ENCODE data around the gene ERF. TPM values are rescaled to one million over a fixed set of nuclear protein-coding genes. Genes with fewer than 3 reads are reported as not detected.

Gene ERF
- total and polyA plus RNA-seq, 10 donors = 13.5 to 73.1 (median 48.0) TPM

GRCh38 chr19:42255766-42256745 is 1.1 kb upstream of the ERF start:
- DNase-seq = peak; percentile 89
- no peak for TF ChIP-seq CTCF (IDR thresholded peaks at IDR 0.05 in 8 of 11, conservative IDR thresholded peaks at IDR 0.05 in 3 of 11)
- peak; percentile 22 to 55 (median 52) for TF ChIP-seq POLR2AphosphoS5 (IDR thresholded peaks at IDR 0.05)
- intact Hi-C loops (cut with DNase I; ENCODE audit: low total_unique reads) = no loop called here
- H3K4me1 ChIP-seq = peaks cover 22 to 45% (median 41%) of the 10 kb centered on the region in 6 donors
- H3K27ac ChIP-seq = peak overlapping the region; percentile 97 to 99 (median 98)
- H3K4me3 ChIP-seq = peak overlapping the region; percentile 77 to 97 (median 86)
- 13 to 18% (median 16%) methylated on average over 36 to 38 of the region's 38 CpGs for WGBS, 5 donors
- peaks cover 0 to 11% (median 0%) of the 10 kb centered on the region in 7 donors for H3K27me3 ChIP-seq (replicated peaks in 1 of 7)
- H3K9me3 ChIP-seq = no peaks in the 10 kb centered on the region
- no peaks in the 10 kb centered on the region for H3K36me3 ChIP-seq

- 0 to 1% (median 0%) methylated on average over 25 to 68 of the region's 70 CpGs for WGBS, 5 donors
- H3K36me3 ChIP-seq = peaks cover 0 to 14% (median 6%) of the 10 kb centered on the region in 6 donors
- intact Hi-C loops (cut with DNase I; ENCODE audit: low total_unique reads) = no loop called here
- DNase-seq = peak; percentile 95
- TF ChIP-seq POLR2AphosphoS5 (IDR thresholded peaks at IDR 0.05) (peak; percentile 73 to 74 (median 74)), CTCF (IDR thresholded peaks at IDR 0.05 in 8 of 11, conservative IDR thresholded peaks at IDR 0.05 in 3 of 11) (peak in 1 of 11 experiments; percentile 32), POLR2A (IDR thresholded peaks at IDR 0.05) (no peak)
- H3K27me3 ChIP-seq (replicated peaks in 1 of 7) = peaks cover 0 to 11% (median 0%) of the 10 kb centered on the region in 7 donors
- H3K9me3 ChIP-seq = no peaks in the 10 kb centered on the region
- peak overlapping the region; percentile 77 to 97 (median 86) for H3K4me3 ChIP-seq
- peak overlapping the region; percentile 97 to 99 (median 98) for H3K27ac ChIP-seq
- peaks cover 26 to 63% (median 59%) of the 10 kb centered on the region in 6 donors for H3K4me1 ChIP-seq
These were observed 659 bp downstream of the ERF start for GRCh38 chr19:42254089-42254849.

- peak; percentile 94 for DNase-seq
- Histone ChIP-seq H3K4me1 (peaks cover 26 to 71% (median 62%) of the 10 kb centered on the region in 6 donors), H3K27me3 (replicated peaks in 1 of 7) (peaks cover 0 to 11% (median 0%) of the 10 kb centered on the region in 7 donors), H3K27ac (peak overlapping the region; percentile 97 to 99 (median 98)), H3K36me3 (peaks cover 0 to 22% (median 14%) of the 10 kb centered on the region in 6 donors), H3K9me3 (no peaks in the 10 kb centered on the region), H3K4me3 (peak overlapping the region; percentile 77 to 97 (median 86))
- TF ChIP-seq POLR2AphosphoS5 (IDR thresholded peaks at IDR 0.05) = peak; percentile 57 to 75 (median 67)
- TF ChIP-seq POLR2A (IDR thresholded peaks at IDR 0.05) = no peak
- no peak for TF ChIP-seq CTCF (IDR thresholded peaks at IDR 0.05 in 8 of 11, conservative IDR thresholded peaks at IDR 0.05 in 3 of 11)
- 0 to 2% (median 1%) methylated on average over 19 to 70 of the region's 71 CpGs for WGBS, 5 donors
- intact Hi-C loops (cut with DNase I; ENCODE audit: low total_unique reads) = no loop called here
These were observed 1.5 kb downstream of the ERF start for GRCh38 chr19:42253245-42254088.

Measured in spleen (tissue), 11 donors.